UCSD-AML1 (cell line): ENCODE results near the gene UNC79.

ENCODE experiments used
- DNase-seq: peaks from one replicate; lab custom pipeline; 2025; ENCODE audit not compliant: unreplicated experiment; lab: John Stamatoyannopoulos, UW

Gene UNC79

GRCh38 chr14:93705513-93706156, 274.9 kb downstream of the UNC79 start:
- DNase-seq, result no peak

- no peak for DNase-seq
Measured at GRCh38 chr14:93706360-93706955, 275.7 kb downstream of the UNC79 start.

- no peak for DNase-seq
Measured at GRCh38 chr14:93707475-93707874, 276.7 kb downstream of the UNC79 start.

- DNase-seq, result no peak
Measured at GRCh38 chr14:93708311-93708734, 277.6 kb downstream of the UNC79 start.

GRCh38 chr14:93708800-93709199, 278.1 kb downstream of the UNC79 start:
- DNase-seq, result no peak

- DNase-seq, result no peak
Measured at GRCh38 chr14:93709249-93709648, 278.5 kb downstream of the UNC79 start.

GRCh38 chr14:93712079-93712837, 281.5 kb downstream of the UNC79 start:
- DNase-seq, result no peak

GRCh38 chr14:93712838-93713724, 282.3 kb downstream of the UNC79 start:
- no peak for DNase-seq

GRCh38 chr14:93713726-93714405, 283.1 kb downstream of the UNC79 start:
- no peak for DNase-seq

GRCh38 chr14:93714605-93715004, 283.9 kb downstream of the UNC79 start:
- DNase-seq, result no peak

GRCh38 chr14:93715279-93715927, 284.7 kb downstream of the UNC79 start:
- no peak for DNase-seq

GRCh38 chr14:93716002-93716745, 285.4 kb downstream of the UNC79 start:
- no peak for DNase-seq

- no peak for DNase-seq
Measured at GRCh38 chr14:93716746-93717667, 286.3 kb downstream of the UNC79 start.

GRCh38 chr14:93717668-93718320, 287.1 kb downstream of the UNC79 start:
- no peak for DNase-seq

GRCh38 chr14:93719256-93719655, 288.5 kb downstream of the UNC79 start:
- no peak for DNase-seq

- no peak for DNase-seq
Measured at GRCh38 chr14:93720076-93720815, 289.5 kb downstream of the UNC79 start.

GRCh38 chr14:93720981-93721483, 290.3 kb downstream of the UNC79 start:
- no peak for DNase-seq
